GM12864 (cell line): Measurements from ENCODE around the gene NUDT9.
"Not testable (repeated sequence)": the region's sequence is repeated elsewhere in the genome, so short reads cannot be mapped to it uniquely, and the experiment has no call there.

Source experiments
- DNase-seq: peaks from one replicate; pipeline ENCODE4 v3.0.0-alpha.2; 2011; ENCODE audit warnings: low read depth
- H3K4me3 ChIP-seq: 2 replicates; pipeline ENCODE4 v1.5.1; 2011; ENCODE audit warnings: mild to moderate bottlenecking, low read depth, low read length, control low read depth
- CTCF ChIP-seq: IDR thresholded peaks from 2 replicates; pipeline ENCODE4 v1.5.1; 2011; ENCODE audit warnings: low read depth, mild to moderate bottlenecking, moderate library complexity, low read length, control low read depth, inconsistent platforms; ENCODE audit errors: missing control alignments

Gene NUDT9, protein sequence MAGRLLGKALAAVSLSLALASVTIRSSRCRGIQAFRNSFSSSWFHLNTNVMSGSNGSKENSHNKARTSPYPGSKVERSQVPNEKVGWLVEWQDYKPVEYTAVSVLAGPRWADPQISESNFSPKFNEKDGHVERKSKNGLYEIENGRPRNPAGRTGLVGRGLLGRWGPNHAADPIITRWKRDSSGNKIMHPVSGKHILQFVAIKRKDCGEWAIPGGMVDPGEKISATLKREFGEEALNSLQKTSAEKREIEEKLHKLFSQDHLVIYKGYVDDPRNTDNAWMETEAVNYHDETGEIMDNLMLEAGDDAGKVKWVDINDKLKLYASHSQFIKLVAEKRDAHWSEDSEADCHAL

GRCh38 chr4:87422104-87423052 is at the start of gene NUDT9:
TSS of gene NUDT9 (plus strand) at chr4:87422573. CDS start at chr4:87422906, 333 bp downstream.
- peak; percentile 72 for DNase-seq
- TF ChIP-seq CTCF: peak; percentile 21
- H3K4me3 ChIP-seq: peak within 1 kb of the TSS; percentile 93

GRCh38 chr4:87375719-87376291 is 46.6 kb upstream of the NUDT9 start:
- DNase-seq: peak; percentile 26
- TF ChIP-seq CTCF: peak; percentile 71
- no peak overlapping the region for H3K4me3 ChIP-seq

DNA sequence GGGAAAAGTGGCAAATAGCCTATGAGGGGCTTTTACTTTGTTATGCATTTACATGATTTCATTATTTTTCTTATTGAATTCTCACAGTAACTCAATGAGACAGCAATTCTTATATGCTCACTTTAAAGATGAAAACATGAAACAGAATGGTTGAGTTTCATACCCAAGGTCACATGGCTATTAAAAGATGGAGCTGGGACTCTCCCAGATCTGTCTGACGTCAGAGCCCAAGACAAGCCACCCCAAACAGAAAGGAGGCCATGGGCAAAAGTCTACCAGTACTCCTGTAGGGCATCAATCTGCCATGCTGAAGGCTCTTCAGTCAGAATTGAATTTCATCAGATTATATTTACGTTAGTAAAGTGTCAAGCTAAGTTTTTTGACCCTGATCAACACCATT is 44.6 kb upstream of the NUDT9 start:
- no peak for DNase-seq
- TF ChIP-seq CTCF: no peak
- H3K4me3 ChIP-seq: no peak overlapping the region

DNA sequence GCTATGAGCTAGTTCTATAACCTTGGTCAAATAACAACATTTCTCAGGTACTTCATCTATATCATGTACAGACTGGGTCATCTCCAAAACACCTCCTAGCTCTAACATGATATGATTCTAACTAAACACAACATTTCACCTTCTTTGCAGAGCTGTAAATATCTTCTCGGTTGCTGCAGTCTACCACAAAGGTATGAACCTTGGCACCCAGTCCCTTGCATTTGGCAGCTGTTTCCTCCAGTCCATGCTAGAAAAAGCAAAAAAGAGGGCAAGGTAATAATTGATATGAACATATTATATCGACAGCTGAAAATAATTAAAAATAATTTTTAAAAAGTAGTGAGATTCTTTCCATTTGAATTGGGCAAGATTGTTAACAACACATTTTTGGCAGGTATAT is 40.3 kb upstream of the NUDT9 start:
- no peak for DNase-seq
- H3K4me3 ChIP-seq: no peak overlapping the region
- TF ChIP-seq CTCF: no peak

- H3K4me3 ChIP-seq: no peak overlapping the region
- no peak for TF ChIP-seq CTCF
- no peak for DNase-seq
Measured at GRCh38 chr4:87382931-87383330, 39.4 kb upstream of the NUDT9 start.

GRCh38 chr4:87384466-87385132 is 37.8 kb upstream of the NUDT9 start:
- not testable (repeated sequence) for DNase-seq, H3K4me3 ChIP-seq
